Caco-2 (cell line): Measurements from ENCODE around the gene CCL2. TPM values are rescaled to one million over a fixed set of nuclear protein-coding genes. Genes with fewer than 3 reads are reported as not detected.

Experiments
- BruUV-seq: library from RNA; stranded (reverse); fragments of 400-500 nt; replicated peaks from 2 replicates; lab custom pipeline; 2021; lab: Mats Ljungman, UMichigan
- CTCF ChIA-PET: fragments of 300-600 bp; sonication (Branson Sonifier 250); formaldehyde crosslinking; loops from one replicate; lab custom pipeline; 2022; ENCODE audit warnings: antibody characterized with exemption; lab: Charles Lee
- POLR2A ChIA-PET: fragments of 300-600 bp; sonication (Branson Sonifier 250); formaldehyde crosslinking; loops from one replicate; lab custom pipeline; 2022; ENCODE audit warnings: antibody characterized with exemption; lab: Charles Lee
- DNase-seq, 2 experiments: peaks; one replicate each; pipeline versions ENCODE4 v3.0.0 to v3.0.0-alpha.2; 2020 to 2022
- H3K27me3 ChIP-seq: replicated peaks from 2 replicates; pipeline ENCODE4 v1.6.0; 2011; ENCODE audit warnings: low read length; ENCODE audit not compliant: control insufficient read depth, insufficient read depth
- H3K36me3 ChIP-seq: 2 replicates; pipeline ENCODE4 v1.5.1; 2011; ENCODE audit warnings: low read length; ENCODE audit not compliant: control insufficient read depth, insufficient read depth
- H3K4me1 ChIP-seq: fragments of 250-450 bp; sonication (Bioruptor Pico); 2 replicates; pipeline ENCODE4 v1.5.1; 2020; ENCODE audit warnings: mild to moderate bottlenecking
- H3K4me3 ChIP-seq: 2 replicates; pipeline ENCODE4 v1.5.1; 2011; ENCODE audit warnings: low read depth, mild to moderate bottlenecking, control low read depth, low read length
- H3K9me3 ChIP-seq: fragments of 250-450 bp; sonication (Bioruptor Pico); 2 replicates; pipeline ENCODE4 v1.5.1; 2020; ENCODE audit warnings: mild to moderate bottlenecking, moderate library complexity
- H3K27ac Mint-ChIP-seq: one replicate; pipeline ENCODE4 v1.8.0; 2022; ENCODE audit warnings: mixed read lengths; ENCODE audit not compliant: unreplicated experiment
- H3K27me3 Mint-ChIP-seq: one replicate; pipeline ENCODE4 v1.8.0; 2022; ENCODE audit warnings: mixed read lengths; ENCODE audit not compliant: insufficient read depth, unreplicated experiment
- H3K36me3 Mint-ChIP-seq: one replicate; pipeline ENCODE4 v1.8.0; 2022; ENCODE audit warnings: mild to moderate bottlenecking, mixed read lengths; ENCODE audit not compliant: insufficient read depth, unreplicated experiment
- H3K4me1 Mint-ChIP-seq: one replicate; pipeline ENCODE4 v1.8.0; 2022; ENCODE audit warnings: low read depth, mixed read lengths; ENCODE audit not compliant: unreplicated experiment
- H3K4me3 Mint-ChIP-seq: one replicate; pipeline ENCODE4 v1.8.0; 2022; ENCODE audit warnings: mild to moderate bottlenecking, moderate library complexity, mixed read lengths; ENCODE audit not compliant: unreplicated experiment
- H3K9me3 Mint-ChIP-seq: one replicate; pipeline ENCODE4 v1.8.0; 2022; ENCODE audit warnings: mixed read lengths; ENCODE audit not compliant: unreplicated experiment
- CTCF ChIP-seq, 2 experiments: fragments of 200-600 bp in 1 of 2; IDR thresholded peaks; 1 replicate in 1 of 2; 2 replicates in 1 of 2; pipeline versions ENCODE4 v1.5.1 to v1.8.0; 2011 to 2022; ENCODE audit warnings: antibody characterized with exemption in 1 of 2, control low read depth in 1 of 2, inconsistent platforms in 1 of 2, low read depth in 1 of 2, low read length in 1 of 2, mild to moderate bottlenecking in 1 of 2, moderate library complexity in 1 of 2; ENCODE audit not compliant: insufficient read depth in 1 of 2, severe bottlenecking in 1 of 2, unreplicated experiment in 1 of 2
- intact Hi-C: fragments of 100-400 bp; cut with micrococcal nuclease; formaldehyde crosslinking; loops from one replicate; pipeline ENCODE4 v1.10.0; 2022; ENCODE audit not compliant: unreplicated experiment
- total RNA-seq: library from RNA; stranded (reverse); gene quantifications from 2 replicates; pipeline ENCODE4 v1.2.3, GENCODE V29; 2022

Gene CCL2
- total RNA-seq, 1 experiment from 2014 or later: not detected

DNA sequence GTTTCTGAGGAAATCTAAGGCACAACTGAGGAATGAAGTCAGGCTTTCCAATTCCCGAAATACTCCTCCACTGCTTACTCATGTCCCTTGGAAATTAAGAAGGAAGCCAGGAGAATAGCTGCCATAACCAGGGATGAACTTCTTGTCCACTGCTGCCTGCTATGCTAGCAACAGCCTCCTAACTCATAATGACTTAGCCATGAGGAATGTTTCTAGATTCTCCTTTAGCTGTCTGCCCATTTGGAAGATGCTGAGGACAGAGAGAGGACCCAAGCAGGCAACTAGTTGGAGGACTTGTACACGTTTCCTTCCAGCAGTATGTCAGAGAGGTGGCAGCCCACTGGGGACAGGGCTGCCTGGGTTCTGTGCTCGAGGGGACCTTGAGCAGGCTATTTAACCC, 939 bp upstream of the CCL2 start:
- POLR2A ChIA-PET: no interaction called here
- no peaks in the 10 kb centered on the region for H3K9me3 ChIP-seq
- Mint-ChIP-seq H3K27ac (no peak overlapping the region), H3K4me1 (no peaks in the 10 kb centered on the region), H3K27me3 (peaks cover 6% of the 10 kb centered on the region), H3K36me3 (no peaks in the 10 kb centered on the region), H3K9me3 (no peaks in the 10 kb centered on the region), H3K4me3 (no peak overlapping the region)
- peaks cover 39% of the 10 kb centered on the region for H3K4me1 ChIP-seq
- no peak overlapping the region for H3K4me3 ChIP-seq
- TF ChIP-seq CTCF (IDR thresholded peaks at IDR 0.05; ENCODE audit: insufficient read depth in 1 of 2, low read depth in 1 of 2, low read length in 1 of 2, severe bottlenecking in 1 of 2, unreplicated experiment in 1 of 2): no peak
- no peak for DNase-seq
- no TSS peak for BruUV-seq
- intact Hi-C loops: no loop called here
- H3K36me3 ChIP-seq: no peaks in the 10 kb centered on the region
- CTCF ChIA-PET: interaction anchor here (1.6 kb wide), 1 partner anchor 107 kb away, joined by 4 read pairs; no protein-coding TSS in a partner anchor
- no peaks in the 10 kb centered on the region; the same call in none of the 2 replicates for H3K27me3 ChIP-seq

- no peaks in the 10 kb centered on the region for H3K9me3 ChIP-seq
- TF ChIP-seq CTCF (IDR thresholded peaks at IDR 0.05; ENCODE audit: insufficient read depth in 1 of 2, low read depth in 1 of 2, low read length in 1 of 2, severe bottlenecking in 1 of 2, unreplicated experiment in 1 of 2): no peak
- ChIA-PET CTCF (interaction anchor here (1.6 kb wide), 1 partner anchor 106 kb away, joined by 4 read pairs; no protein-coding TSS in a partner anchor), POLR2A (no interaction called here)
- DNase-seq: no peak
- H3K4me1 ChIP-seq: peaks cover 27% of the 10 kb centered on the region
- H3K36me3 ChIP-seq: no peaks in the 10 kb centered on the region
- no peaks in the 10 kb centered on the region for H3K36me3 Mint-ChIP-seq
- H3K27me3 Mint-ChIP-seq: peaks cover 6% of the 10 kb centered on the region
- intact Hi-C loops: no loop called here
- peak overlapping the region; percentile 57 for H3K4me3 Mint-ChIP-seq
- no peaks in the 10 kb centered on the region; the same call in none of the 2 replicates for H3K27me3 ChIP-seq
- no peak overlapping the region for H3K4me3 ChIP-seq
- no TSS peak for BruUV-seq
- H3K9me3 Mint-ChIP-seq: no peaks in the 10 kb centered on the region
- no peak overlapping the region for H3K27ac Mint-ChIP-seq
- no peaks in the 10 kb centered on the region for H3K4me1 Mint-ChIP-seq
These were observed 272 bp downstream of the CCL2 start for GRCh38 chr17:34255381-34255732.

DNA sequence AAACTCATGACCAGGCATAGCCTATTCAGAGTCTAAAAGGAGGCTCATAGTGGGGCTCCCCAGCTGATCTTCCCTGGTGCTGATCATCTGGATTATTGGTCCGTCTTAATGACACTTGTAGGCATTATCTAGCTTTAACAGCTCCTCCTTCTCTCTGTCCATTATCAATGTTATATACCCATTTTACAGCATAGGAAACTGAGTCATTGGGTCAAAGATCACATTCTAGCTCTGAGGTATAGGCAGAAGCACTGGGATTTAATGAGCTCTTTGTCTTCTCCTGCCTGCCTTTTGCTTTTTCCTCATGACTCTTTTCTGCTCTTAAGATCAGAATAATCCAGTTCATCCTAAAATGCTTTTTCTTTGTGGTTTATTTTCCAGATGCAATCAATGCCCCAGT, 756 bp downstream of the CCL2 start:
- Histone ChIP-seq H3K4me1 (peaks cover 25% of the 10 kb centered on the region), H3K4me3 (no peak overlapping the region), H3K27me3 (no peaks in the 10 kb centered on the region; the same call in none of the 2 replicates), H3K36me3 (no peaks in the 10 kb centered on the region), H3K9me3 (no peaks in the 10 kb centered on the region)
- Mint-ChIP-seq H3K27me3 (peaks cover 6% of the 10 kb centered on the region), H3K4me3 (no peak overlapping the region), H3K36me3 (no peaks in the 10 kb centered on the region), H3K9me3 (no peaks in the 10 kb centered on the region), H3K4me1 (no peaks in the 10 kb centered on the region), H3K27ac (no peak overlapping the region)
- no peak for TF ChIP-seq CTCF (IDR thresholded peaks at IDR 0.05; ENCODE audit: insufficient read depth in 1 of 2, low read depth in 1 of 2, low read length in 1 of 2, severe bottlenecking in 1 of 2, unreplicated experiment in 1 of 2)
- intact Hi-C loops: no loop called here
- POLR2A ChIA-PET: no interaction called here
- CTCF ChIA-PET: interaction anchor here (1.6 kb wide), 1 partner anchor 106 kb away, joined by 4 read pairs; no protein-coding TSS in a partner anchor
- no TSS peak for BruUV-seq
- DNase-seq: no peak
